ENCODE measurements around the gene C17orf100.
"Not testable (repeated sequence)": the region's sequence is repeated elsewhere in the genome, so short reads cannot be mapped to it uniquely, and the experiment has no call there.

C17orf100 gene

GRCh38 chr17:6660101-6660500 lies 8.5 kb downstream of the C17orf100 start:
- Histone ChIP-seq H3K27me3 (ENCODE audit: low read depth, low read length) (peaks cover 4% of the 10 kb centered on the region), H3K27ac (ENCODE audit: low read length) (no peak overlapping the region)

GRCh38 chr17:6660805-6661463 lies 9.4 kb downstream of the C17orf100 start:
- Histone ChIP-seq H3K36me3 (ENCODE audit: control insufficient read depth in 1 of 2, insufficient read depth in 2 of 2, low read length in 2 of 2) (no peaks in the 10 kb centered on the region), H3K27me3 (ENCODE audit: low read depth, low read length) (no peaks in the 10 kb centered on the region), H3K4me3 (ENCODE audit: low read depth in 1 of 2, low read length in 2 of 2) (no peak overlapping the region), H3K27ac (ENCODE audit: low read length) (no peak overlapping the region), H3K9me3 (ENCODE audit: control insufficient read depth in 1 of 2, low read length in 2 of 2) (no peaks in the 10 kb centered on the region), H3K4me1 (ENCODE audit: control insufficient read depth in 1 of 2, insufficient read depth in 2 of 2, low read length in 2 of 2) (no peaks in the 10 kb centered on the region)

More at GRCh38 chr17:6660101-6660500, 8.5 kb downstream of the C17orf100 start:
- Histone ChIP-seq H3K9me3 (ENCODE audit: control insufficient read depth in 1 of 2, low read length in 2 of 2) (no peaks in the 10 kb centered on the region), H3K4me1 (ENCODE audit: control insufficient read depth in 1 of 2, insufficient read depth in 2 of 2, low read length in 2 of 2) (peaks cover 0 to 5% of the 10 kb centered on the region in 2 donors), H3K36me3 (ENCODE audit: control insufficient read depth in 1 of 2, insufficient read depth in 2 of 2, low read length in 2 of 2) (no peaks in the 10 kb centered on the region), H3K4me3 (ENCODE audit: low read depth in 1 of 2, low read length in 2 of 2) (no peak overlapping the region)

GRCh38 chr17:6661464-6661848 lies 9.9 kb downstream of the C17orf100 start:
- Histone ChIP-seq H3K27me3 (ENCODE audit: low read depth, low read length) (no peaks in the 10 kb centered on the region), H3K4me3 (ENCODE audit: low read depth in 1 of 2, low read length in 2 of 2) (no peak overlapping the region), H3K27ac (ENCODE audit: low read length) (no peak overlapping the region), H3K36me3 (ENCODE audit: control insufficient read depth in 1 of 2, insufficient read depth in 2 of 2, low read length in 2 of 2) (no peaks in the 10 kb centered on the region), H3K4me1 (ENCODE audit: control insufficient read depth in 1 of 2, insufficient read depth in 2 of 2, low read length in 2 of 2) (no peaks in the 10 kb centered on the region), H3K9me3 (ENCODE audit: control insufficient read depth in 1 of 2, low read length in 2 of 2) (no peaks in the 10 kb centered on the region)

GRCh38 chr17:6663200-6663599 lies 11.6 kb downstream of the C17orf100 start:
- H3K36me3 ChIP-seq (ENCODE audit: control insufficient read depth in 1 of 2, insufficient read depth in 2 of 2, low read length in 2 of 2): not testable (repeated sequence)

GRCh38 chr17:6666077-6666521 lies 14.5 kb downstream of the C17orf100 start:
- no peaks in the 10 kb centered on the region for H3K27me3 ChIP-seq (ENCODE audit: low read depth, low read length)
- H3K9me3 ChIP-seq (ENCODE audit: control insufficient read depth in 1 of 2, low read length in 2 of 2): no peaks in the 10 kb centered on the region
- no peaks in the 10 kb centered on the region for H3K36me3 ChIP-seq (ENCODE audit: control insufficient read depth in 1 of 2, insufficient read depth in 2 of 2, low read length in 2 of 2)
- no peaks in the 10 kb centered on the region for H3K4me1 ChIP-seq (ENCODE audit: control insufficient read depth in 1 of 2, insufficient read depth in 2 of 2, low read length in 2 of 2)
- no peak overlapping the region for H3K4me3 ChIP-seq (ENCODE audit: low read depth in 1 of 2, low read length in 2 of 2)
- H3K27ac ChIP-seq (ENCODE audit: low read length): no peak overlapping the region

More at GRCh38 chr17:6663200-6663599, 11.6 kb downstream of the C17orf100 start:
- H3K4me1 ChIP-seq (ENCODE audit: control insufficient read depth in 1 of 2, insufficient read depth in 2 of 2, low read length in 2 of 2); H3K4me3 ChIP-seq (ENCODE audit: low read depth in 1 of 2, low read length in 2 of 2); H3K27me3 ChIP-seq (ENCODE audit: low read depth, low read length); H3K27ac ChIP-seq (ENCODE audit: low read length); H3K9me3 ChIP-seq (ENCODE audit: control insufficient read depth in 1 of 2, low read length in 2 of 2): not testable (repeated sequence)

- Histone ChIP-seq H3K4me1 (ENCODE audit: control insufficient read depth in 1 of 2, insufficient read depth in 2 of 2, low read length in 2 of 2) (no peaks in the 10 kb centered on the region), H3K27ac (ENCODE audit: low read length) (no peak overlapping the region), H3K36me3 (ENCODE audit: control insufficient read depth in 1 of 2, insufficient read depth in 2 of 2, low read length in 2 of 2) (no peaks in the 10 kb centered on the region), H3K27me3 (ENCODE audit: low read depth, low read length) (no peaks in the 10 kb centered on the region), H3K9me3 (ENCODE audit: control insufficient read depth in 1 of 2, low read length in 2 of 2) (no peaks in the 10 kb centered on the region), H3K4me3 (ENCODE audit: low read depth in 1 of 2, low read length in 2 of 2) (no peak overlapping the region)
Observed at GRCh38 chr17:6666557-6666956, 15.0 kb downstream of the C17orf100 start.

- Histone ChIP-seq H3K4me1 (ENCODE audit: control insufficient read depth in 1 of 2, insufficient read depth in 2 of 2, low read length in 2 of 2) (no peaks in the 10 kb centered on the region), H3K9me3 (ENCODE audit: control insufficient read depth in 1 of 2, low read length in 2 of 2) (no peaks in the 10 kb centered on the region), H3K27me3 (ENCODE audit: low read depth, low read length) (no peaks in the 10 kb centered on the region), H3K27ac (ENCODE audit: low read length) (no peak overlapping the region), H3K36me3 (ENCODE audit: control insufficient read depth in 1 of 2, insufficient read depth in 2 of 2, low read length in 2 of 2) (no peaks in the 10 kb centered on the region), H3K4me3 (ENCODE audit: low read depth in 1 of 2, low read length in 2 of 2) (no peak overlapping the region)
Observed at GRCh38 chr17:6667516-6667915, 16.0 kb downstream of the C17orf100 start.

GRCh38 chr17:6668219-6668618 lies 16.7 kb downstream of the C17orf100 start:
- no peaks in the 10 kb centered on the region for H3K27me3 ChIP-seq (ENCODE audit: low read depth, low read length)
- no peak overlapping the region for H3K27ac ChIP-seq (ENCODE audit: low read length)
- no peaks in the 10 kb centered on the region for H3K9me3 ChIP-seq (ENCODE audit: control insufficient read depth in 1 of 2, low read length in 2 of 2)
- no peaks in the 10 kb centered on the region for H3K36me3 ChIP-seq (ENCODE audit: control insufficient read depth in 1 of 2, insufficient read depth in 2 of 2, low read length in 2 of 2)
- no peak overlapping the region for H3K4me3 ChIP-seq (ENCODE audit: low read depth in 1 of 2, low read length in 2 of 2)
- H3K4me1 ChIP-seq (ENCODE audit: control insufficient read depth in 1 of 2, insufficient read depth in 2 of 2, low read length in 2 of 2): no peaks in the 10 kb centered on the region

- H3K27me3 ChIP-seq (ENCODE audit: low read depth, low read length): no peaks in the 10 kb centered on the region
- H3K9me3 ChIP-seq (ENCODE audit: control insufficient read depth in 1 of 2, low read length in 2 of 2): no peaks in the 10 kb centered on the region
- H3K27ac ChIP-seq (ENCODE audit: low read length): no peak overlapping the region
- no peaks in the 10 kb centered on the region for H3K4me1 ChIP-seq (ENCODE audit: control insufficient read depth in 1 of 2, insufficient read depth in 2 of 2, low read length in 2 of 2)
- no peak overlapping the region for H3K4me3 ChIP-seq (ENCODE audit: low read depth in 1 of 2, low read length in 2 of 2)
- no peaks in the 10 kb centered on the region for H3K36me3 ChIP-seq (ENCODE audit: control insufficient read depth in 1 of 2, insufficient read depth in 2 of 2, low read length in 2 of 2)
Observed at GRCh38 chr17:6668727-6669425, 17.3 kb downstream of the C17orf100 start.

- no peaks in the 10 kb centered on the region for H3K36me3 ChIP-seq (ENCODE audit: control insufficient read depth in 1 of 2, insufficient read depth in 2 of 2, low read length in 2 of 2)
- no peak overlapping the region for H3K4me3 ChIP-seq (ENCODE audit: low read depth in 1 of 2, low read length in 2 of 2)
- H3K27me3 ChIP-seq (ENCODE audit: low read depth, low read length): no peaks in the 10 kb centered on the region
- H3K27ac ChIP-seq (ENCODE audit: low read length): no peak overlapping the region
- H3K9me3 ChIP-seq (ENCODE audit: control insufficient read depth in 1 of 2, low read length in 2 of 2): no peaks in the 10 kb centered on the region
- H3K4me1 ChIP-seq (ENCODE audit: control insufficient read depth in 1 of 2, insufficient read depth in 2 of 2, low read length in 2 of 2): no peaks in the 10 kb centered on the region
Observed at GRCh38 chr17:6669479-6670212, 18.1 kb downstream of the C17orf100 start.

GRCh38 chr17:6670571-6670970 lies 19.0 kb downstream of the C17orf100 start:
- Histone ChIP-seq H3K36me3 (ENCODE audit: control insufficient read depth in 1 of 2, insufficient read depth in 2 of 2, low read length in 2 of 2) (no peaks in the 10 kb centered on the region), H3K4me3 (ENCODE audit: low read depth in 1 of 2, low read length in 2 of 2) (no peak overlapping the region), H3K9me3 (ENCODE audit: control insufficient read depth in 1 of 2, low read length in 2 of 2) (no peaks in the 10 kb centered on the region), H3K27ac (ENCODE audit: low read length) (no peak overlapping the region), H3K4me1 (ENCODE audit: control insufficient read depth in 1 of 2, insufficient read depth in 2 of 2, low read length in 2 of 2) (no peaks in the 10 kb centered on the region), H3K27me3 (ENCODE audit: low read depth, low read length) (no peaks in the 10 kb centered on the region)
